PC-9 (cell line): ENCODE results near the gene NR4A1.

Source experiments
- EZH2 ChIP-seq: fragments of 200-600 bp; sonication (generic); IDR thresholded peaks from 2 replicates; pipeline ENCODE4 v1.8.0; 2017; ENCODE audit warnings: antibody characterized with exemption, low read depth
- TF ChIP-seq, protein P1 (sequence below): fragments of 200-600 bp; sonication (generic); conservative IDR thresholded peaks from 2 replicates; pipeline ENCODE4 v1.6.1; 2017; ENCODE audit warnings: mixed run types, antibody characterized with exemption, mild to moderate bottlenecking, moderate library complexity

DNA sequence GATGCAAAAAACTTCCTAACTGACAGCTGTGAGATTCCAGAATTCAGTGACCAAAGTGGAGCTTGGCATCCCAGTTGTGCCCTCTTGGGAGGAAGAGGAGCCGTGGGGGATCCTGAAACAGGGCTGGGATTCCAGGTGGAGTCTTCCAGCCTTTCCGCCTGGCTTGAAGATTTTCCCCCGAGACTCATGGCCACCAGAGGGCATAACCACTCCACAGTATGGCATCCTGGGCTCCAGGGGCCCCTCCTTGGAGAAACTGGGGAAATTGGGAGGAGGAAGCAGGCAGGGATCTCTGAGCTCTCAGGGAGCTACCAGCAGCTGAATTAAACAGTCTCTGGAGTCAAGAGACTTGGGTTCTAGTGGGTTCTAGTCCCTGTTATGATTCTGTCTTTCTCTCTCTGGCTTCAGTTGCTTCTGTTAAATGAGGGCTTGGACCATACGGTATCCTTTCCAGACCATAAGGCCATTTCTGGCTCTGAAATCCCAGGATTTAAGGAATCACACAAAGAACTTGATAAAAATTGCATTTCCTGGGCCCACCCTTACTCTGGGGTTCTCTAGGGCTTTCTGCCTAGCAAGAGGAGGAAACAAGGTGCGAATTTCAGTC lies 47.1 kb upstream of the NR4A1 start:
- TF ChIP-seq, protein P1, sequence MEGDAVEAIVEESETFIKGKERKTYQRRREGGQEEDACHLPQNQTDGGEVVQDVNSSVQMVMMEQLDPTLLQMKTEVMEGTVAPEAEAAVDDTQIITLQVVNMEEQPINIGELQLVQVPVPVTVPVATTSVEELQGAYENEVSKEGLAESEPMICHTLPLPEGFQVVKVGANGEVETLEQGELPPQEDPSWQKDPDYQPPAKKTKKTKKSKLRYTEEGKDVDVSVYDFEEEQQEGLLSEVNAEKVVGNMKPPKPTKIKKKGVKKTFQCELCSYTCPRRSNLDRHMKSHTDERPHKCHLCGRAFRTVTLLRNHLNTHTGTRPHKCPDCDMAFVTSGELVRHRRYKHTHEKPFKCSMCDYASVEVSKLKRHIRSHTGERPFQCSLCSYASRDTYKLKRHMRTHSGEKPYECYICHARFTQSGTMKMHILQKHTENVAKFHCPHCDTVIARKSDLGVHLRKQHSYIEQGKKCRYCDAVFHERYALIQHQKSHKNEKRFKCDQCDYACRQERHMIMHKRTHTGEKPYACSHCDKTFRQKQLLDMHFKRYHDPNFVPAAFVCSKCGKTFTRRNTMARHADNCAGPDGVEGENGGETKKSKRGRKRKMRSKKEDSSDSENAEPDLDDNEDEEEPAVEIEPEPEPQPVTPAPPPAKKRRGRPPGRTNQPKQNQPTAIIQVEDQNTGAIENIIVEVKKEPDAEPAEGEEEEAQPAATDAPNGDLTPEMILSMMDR = peak; percentile 68
- no peak for TF ChIP-seq EZH2
